Endothelial cell of umbilical vein (primary cell): ENCODE measurements around the gene YPEL1. TPM values are rescaled to one million over a fixed set of nuclear protein-coding genes. Genes with fewer than 3 reads are reported as not detected.
A peak's percentile ranks its signal among the peaks of the same experiment; 100 is the strongest.

Source experiments
- BruUV-seq: library from RNA; stranded (reverse); fragments of 400-500 nt; replicated peaks from 2 replicates; lab custom pipeline; 2021; lab: Mats Ljungman, UMichigan
- CTCF ChIA-PET: fragments of 300-600, 350-600 bp; sonication (Branson Sonifier 250); formaldehyde crosslinking; loops from one replicate; lab custom pipeline; 2021; ENCODE audit warnings: antibody characterized with exemption, inconsistent platforms; lab: Charles Lee
- POLR2A ChIA-PET: fragments of 300-600, 350-600 bp; sonication (Branson Sonifier 250); formaldehyde crosslinking; loops from one replicate; lab custom pipeline; 2021; ENCODE audit warnings: antibody characterized with exemption, inconsistent platforms; lab: Charles Lee
- DNase-seq: peaks from one replicate; pipeline ENCODE4 v3.0.0-alpha.2; 2011; ENCODE audit warnings: low read depth, low spot score
- FAIRE-seq: peaks from 2 replicates; lab custom pipeline; 2011; peaks lifted over from hg19 to GRCh38; lab: Jason Lieb, UNC
- H2AFZ ChIP-seq: 2 replicates; pipeline ENCODE4 v1.6.0; 2012; ENCODE audit warnings: low read depth, low read length, control low read depth, inconsistent platforms
- H3K27ac ChIP-seq: 2 replicates; pipeline ENCODE4 v1.5.1; 2011; ENCODE audit warnings: low read depth, mild to moderate bottlenecking, control low read depth, low read length, moderate library complexity; ENCODE audit not compliant: insufficient read depth
- H3K27me3 ChIP-seq, 2 experiments: 2 replicates each; pipeline versions ENCODE4 v1.6.0 to v1.6.1; 2011; ENCODE audit warnings: low read length in 2 of 2, mixed read lengths in 1 of 2; ENCODE audit not compliant: control insufficient read depth in 2 of 2, insufficient read depth in 2 of 2
- H3K36me3 ChIP-seq, 2 experiments: 2 replicates in 1 of 2; 3 replicates in 1 of 2; pipeline ENCODE4 v1.5.1; 2011; ENCODE audit warnings: low read length in 2 of 2, mild to moderate bottlenecking in 1 of 2, moderate library complexity in 1 of 2; ENCODE audit not compliant: control insufficient read depth in 2 of 2, insufficient read depth in 2 of 2; ENCODE audit errors: extremely low read depth in 1 of 2
- H3K4me1 ChIP-seq: 3 replicates; pipeline ENCODE4 v1.5.1; 2011; ENCODE audit warnings: mild to moderate bottlenecking, low read length; ENCODE audit not compliant: control insufficient read depth, insufficient read depth; ENCODE audit errors: extremely low read depth
- H3K4me2 ChIP-seq: 2 replicates; pipeline ENCODE4 v1.6.1; 2011; ENCODE audit warnings: low read length, control low read depth, mixed read lengths; ENCODE audit not compliant: insufficient read depth
- H3K4me3 ChIP-seq, 3 experiments: fragments of 200-600 bp in 1 of 3; sonication (generic), shearing (Covaris generic) in 1 of 3; replicated peaks in 1 of 3; 2 replicates each; pipeline ENCODE4 v1.5.1; 2011 to 2016; ENCODE audit warnings: control low read depth in 3 of 3, low read length in 3 of 3, mild to moderate bottlenecking in 2 of 3, inconsistent platforms in 1 of 3, low read depth in 1 of 3, moderate library complexity in 1 of 3; ENCODE audit not compliant: insufficient read depth in 1 of 3
- H3K79me2 ChIP-seq: 2 replicates; pipeline ENCODE4 v1.6.0; 2012; ENCODE audit warnings: low read length, inconsistent platforms; ENCODE audit not compliant: control insufficient read depth, insufficient read depth
- H3K9ac ChIP-seq: replicated peaks from 2 replicates; pipeline ENCODE3; 2011; ENCODE audit warnings: low read length, control low read depth; ENCODE audit not compliant: insufficient read depth; ENCODE audit errors: extremely low read depth
- H3K9me1 ChIP-seq: replicated peaks from 3 replicates; pipeline ENCODE4 v1.6.0; 2011; ENCODE audit warnings: mild to moderate bottlenecking, low read length; ENCODE audit not compliant: control insufficient read depth, insufficient read depth; ENCODE audit errors: extremely low read depth
- H3K9me3 ChIP-seq: replicated peaks from 2 replicates; pipeline ENCODE4 v1.5.1; 2012; ENCODE audit warnings: low read length, inconsistent platforms; ENCODE audit not compliant: control insufficient read depth, insufficient read depth
- H4K20me1 ChIP-seq: replicated peaks from 2 replicates; pipeline ENCODE3; 2011; ENCODE audit warnings: mild to moderate bottlenecking, low read length; ENCODE audit not compliant: control insufficient read depth, insufficient read depth; ENCODE audit errors: extremely low read depth
- CTCF ChIP-seq, 2 donors: IDR thresholded peaks; 1 replicate in 1 of 2; 2 replicates in 1 of 2; pipeline ENCODE4 v1.5.1; 2011; ENCODE audit warnings: low read length in 2 of 2, mild to moderate bottlenecking in 2 of 2, moderate library complexity in 2 of 2, control low read depth in 1 of 2, inconsistent platforms in 1 of 2, low read depth in 1 of 2; ENCODE audit not compliant: insufficient read depth in 1 of 2; ENCODE audit errors: extremely low read depth in 1 of 2
- EZH2 ChIP-seq: IDR thresholded peaks from 2 replicates; pipeline ENCODE4 v1.6.1; 2012; ENCODE audit warnings: borderline replicate concordance, low read depth, mild to moderate bottlenecking, moderate library complexity, low read length, inconsistent platforms; ENCODE audit not compliant: severe bottlenecking
- FOS ChIP-seq: IDR thresholded peaks from 2 replicates; pipeline ENCODE4 v1.6.1; 2011; ENCODE audit warnings: mild to moderate bottlenecking, low read length, moderate library complexity, borderline replicate concordance; ENCODE audit not compliant: insufficient read depth
- GATA2 ChIP-seq: IDR thresholded peaks from 2 replicates; pipeline ENCODE4 v1.7.0; 2011; ENCODE audit warnings: low read depth, mild to moderate bottlenecking, moderate library complexity, mixed read lengths, low read length; ENCODE audit not compliant: insufficient read length, insufficient read depth
- JUN ChIP-seq: IDR thresholded peaks from 2 replicates; pipeline ENCODE4 v1.6.1; 2011; ENCODE audit warnings: borderline replicate concordance, low read depth; ENCODE audit not compliant: insufficient read length, insufficient read depth
- MYC ChIP-seq: IDR thresholded peaks from one replicate; pipeline ENCODE4 v1.6.1; 2011; ENCODE audit warnings: mild to moderate bottlenecking, low read depth, low read length
- POLR2A ChIP-seq: IDR thresholded peaks from 2 replicates; pipeline ENCODE4 v1.6.1; 2012; ENCODE audit warnings: low read depth, mild to moderate bottlenecking, control low read depth, low read length
- POLR2AphosphoS5 ChIP-seq: IDR thresholded peaks from 2 replicates; pipeline ENCODE4 v1.6.1; 2012; ENCODE audit warnings: low read depth, mild to moderate bottlenecking, control low read depth, low read length, moderate library complexity; ENCODE audit not compliant: insufficient read depth
- dilution Hi-C: fragments of 300-500 bp; cut with MboI; formaldehyde crosslinking; loops from one replicate; pipeline ENCODE4 v1.15.0; 2019; ENCODE audit warnings: low sequenced_read_pairs; ENCODE audit not compliant: extremely low pct_ligation_motif_present
- intact Hi-C: fragments of 100-400 bp; cut with micrococcal nuclease; formaldehyde crosslinking; loops from one replicate; pipeline ENCODE4 v1.10.0; 2022
- polyA plus RNA-seq, 4 experiments: library from polyadenylated mRNA; depleted of rRNA in 3 of 4; stranded (reverse) in 3 of 4; unstranded in 1 of 4; fragments of >200 nt; gene quantifications; 2 replicates each; pipeline versions ENCODE4 v1.2.1 to v1.2.3, GENCODE V29; 2011 to 2012; ENCODE audit warnings: missing spikeins in 1 of 4
- total RNA-seq: library from RNA; stranded (reverse); gene quantifications from 2 replicates; pipeline ENCODE4 v1.2.3, GENCODE V29; 2021
- TF ChIP-seq, protein P1 (sequence below): IDR thresholded peaks from 2 replicates; pipeline ENCODE4 v1.6.1; 2011; ENCODE audit not compliant: insufficient read depth, insufficient read length

YPEL1 gene
- total and polyA plus RNA-seq, 2 donors (not counting 3 experiments of a cell fraction or from before 2014, with no cell fraction given), result 3.7 to 6.2 TPM

DNA sequence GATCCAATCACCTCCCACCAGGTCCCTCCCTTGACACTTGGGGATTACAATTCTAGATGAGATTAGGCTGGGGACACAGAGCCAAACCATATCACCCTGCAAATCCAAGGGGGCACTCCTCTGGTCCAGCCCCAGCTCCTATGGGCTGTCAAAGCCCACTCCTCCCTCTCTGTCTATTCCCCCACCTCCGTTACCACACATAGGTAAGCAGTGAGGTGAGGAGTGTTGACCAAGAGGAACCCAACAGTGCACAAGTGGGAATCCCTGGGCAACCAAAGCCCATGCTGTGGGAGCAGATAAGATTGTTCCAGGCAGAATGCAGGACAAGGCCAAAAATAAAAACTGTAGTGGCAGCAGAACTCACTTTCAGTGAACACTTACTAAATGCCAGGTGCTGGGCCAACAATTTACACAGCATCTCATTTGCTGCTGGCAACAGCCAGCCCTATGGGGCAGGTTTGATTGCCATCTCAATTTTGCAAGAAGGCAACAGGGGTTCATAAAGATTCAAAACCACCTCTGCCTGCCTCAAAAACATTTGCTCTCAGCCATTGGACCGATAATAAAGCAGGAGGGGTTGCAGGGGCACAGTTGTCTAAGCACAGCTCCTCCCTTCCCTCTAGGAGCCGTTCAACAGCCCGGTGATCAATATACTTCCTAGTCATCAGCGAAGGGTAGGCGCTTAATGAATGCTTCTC lies 84.6 kb downstream of the YPEL1 start:
- Histone ChIP-seq H2AFZ (peak overlapping the region; percentile 58), H3K79me2 (peaks cover 19% of the 10 kb centered on the region), H3K9me1 (no peaks in the 10 kb centered on the region), H3K4me1 (peaks cover 17% of the 10 kb centered on the region), H3K4me2 (peak overlapping the region; percentile 93), H3K27me3 (no peaks in the 10 kb centered on the region), H3K9ac (peak overlapping the region; percentile 78), H3K9me3 (no peaks in the 10 kb centered on the region), H3K27ac (peak overlapping the region; percentile 61), H3K4me3 (peak overlapping the region; percentile 64 to 85 (median 66)), H4K20me1 (no peaks in the 10 kb centered on the region), H3K36me3 (peaks cover 3 to 8% of the 10 kb centered on the region in 2 experiments)
- CTCF ChIA-PET, result interaction anchor here (1.3 to 3.2 kb wide), 2 partner anchors 8 to 10 kb away, joined by 4 to 16 read pairs; no protein-coding TSS in a partner anchor
- intact Hi-C loops, result loop anchor here (10.0 kb wide), 1 partner anchor 164 kb away; no protein-coding TSS in a partner anchor
- FAIRE-seq (peak; percentile 46), DNase-seq (no peak)
- POLR2A ChIA-PET, result no interaction called here
- BruUV-seq, result no TSS peak
- dilution Hi-C loops, result no loop called here
- no peak for TF ChIP-seq MYC

DNA sequence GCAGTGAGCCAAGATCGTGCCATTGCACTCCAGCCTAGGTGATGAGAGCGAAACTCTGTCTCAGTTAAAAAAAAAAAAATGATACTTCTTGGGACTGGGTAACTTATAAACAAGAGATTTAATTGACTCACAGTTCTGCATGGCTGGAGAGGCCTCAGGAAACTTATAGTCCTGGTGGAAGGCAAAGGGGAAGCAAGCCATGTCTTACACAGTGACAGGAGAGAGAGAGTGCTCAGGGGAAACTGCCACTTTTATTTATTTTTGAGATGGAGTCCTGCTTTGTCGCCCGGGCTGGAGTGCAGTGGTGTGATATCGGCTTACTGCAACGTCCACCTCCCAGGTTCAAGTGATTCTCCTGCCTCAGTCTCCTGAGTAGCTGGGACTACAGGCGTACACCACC lies 85.3 kb downstream of the YPEL1 start:
- no TSS peak for BruUV-seq

More for the DNA sequence above, 85.3 kb downstream of the YPEL1 start:
- intact Hi-C loops, result loop anchor here (10.0 kb wide), 1 partner anchor 165 kb away; no protein-coding TSS in a partner anchor
- dilution Hi-C loops, result no loop called here
- Histone ChIP-seq H3K4me1 (peaks cover 17% of the 10 kb centered on the region), H3K9ac (no peak overlapping the region), H3K9me3 (no peaks in the 10 kb centered on the region), H3K27ac (no peak overlapping the region), H3K9me1 (no peaks in the 10 kb centered on the region), H3K79me2 (peaks cover 19% of the 10 kb centered on the region), H3K4me3 (no peak overlapping the region), H3K4me2 (no peak overlapping the region), H4K20me1 (no peaks in the 10 kb centered on the region), H2AFZ (no peak overlapping the region), H3K27me3 (no peaks in the 10 kb centered on the region), H3K36me3 (peaks cover 3 to 8% of the 10 kb centered on the region in 2 experiments)
- DNase-seq (no peak), FAIRE-seq (no peak)
- CTCF ChIA-PET, result no interaction called here
- TF ChIP-seq POLR2A, result no peak
- no peak for TF ChIP-seq FOS
- TF ChIP-seq GATA2, result no peak
- TF ChIP-seq, protein P1, sequence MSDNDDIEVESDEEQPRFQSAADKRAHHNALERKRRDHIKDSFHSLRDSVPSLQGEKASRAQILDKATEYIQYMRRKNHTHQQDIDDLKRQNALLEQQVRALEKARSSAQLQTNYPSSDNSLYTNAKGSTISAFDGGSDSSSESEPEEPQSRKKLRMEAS, result no peak
- TF ChIP-seq MYC, result no peak
- TF ChIP-seq CTCF (IDR thresholded peaks at IDR 0.05; ENCODE audit: extremely low read depth in 1 of 2, insufficient read depth in 1 of 2, low read depth in 1 of 2, low read length in 2 of 2), result no peak
- TF ChIP-seq JUN, result no peak
- TF ChIP-seq POLR2AphosphoS5, result no peak
- no peak for TF ChIP-seq EZH2
- POLR2A ChIA-PET, result no interaction called here
